HG02763 (cell line): Measurements from ENCODE around the gene PTPN2.
A peak's percentile ranks its signal among the peaks of the same experiment; 100 is the strongest.
"Not testable (repeated sequence)": the region's sequence is repeated elsewhere in the genome, so short reads cannot be mapped to it uniquely, and the experiment has no call there.

Experiments
- ATAC-seq: cut with Tn5 transposase; IDR thresholded peaks from one replicate; pipeline ENCODE4 v1.9.1; 2021; ENCODE audit warnings: mild to moderate bottlenecking, moderate library complexity; ENCODE audit not compliant: unreplicated experiment

PTPN2 gene

GRCh38 chr18:12883684-12884405 lies at the start of gene PTPN2:
Gene PTPN2, minus strand, starts transcription at chr18:12884237. Its CDS starts 96 bp downstream, at chr18:12884141.
- peak; percentile 79 for ATAC-seq

GRCh38 chr18:12933327-12933726 lies 49.3 kb upstream of the PTPN2 start:
- no peak for ATAC-seq

- no peak for ATAC-seq
Observed at GRCh38 chr18:12930908-12931307, 46.9 kb upstream of the PTPN2 start.

- no peak for ATAC-seq
Observed at GRCh38 chr18:12930376-12930775, 46.3 kb upstream of the PTPN2 start.

- no peak for ATAC-seq
Observed at GRCh38 chr18:12929477-12930083, 45.5 kb upstream of the PTPN2 start.

GRCh38 chr18:12928641-12929040 lies 44.6 kb upstream of the PTPN2 start:
- ATAC-seq, result no peak

GRCh38 chr18:12928206-12928605 lies 44.2 kb upstream of the PTPN2 start:
- no peak for ATAC-seq

GRCh38 chr18:12924616-12925015 lies 40.6 kb upstream of the PTPN2 start:
- no peak for ATAC-seq

GRCh38 chr18:12922266-12922665 lies 38.2 kb upstream of the PTPN2 start:
- ATAC-seq, result no peak

GRCh38 chr18:12921178-12921577 lies 37.1 kb upstream of the PTPN2 start:
- no peak for ATAC-seq

- no peak for ATAC-seq
Observed at GRCh38 chr18:12911929-12912703, 28.1 kb upstream of the PTPN2 start.

GRCh38 chr18:12911025-12911928 lies 27.2 kb upstream of the PTPN2 start:
- no peak for ATAC-seq

GRCh38 chr18:12908706-12909105 lies 24.7 kb upstream of the PTPN2 start:
- ATAC-seq, result no peak

- no peak for ATAC-seq
Observed at GRCh38 chr18:12907258-12907925, 23.4 kb upstream of the PTPN2 start.

- ATAC-seq, result no peak
Observed at GRCh38 chr18:12906773-12907172, 22.7 kb upstream of the PTPN2 start.

- no peak for ATAC-seq
Observed at GRCh38 chr18:12906119-12906518, 22.1 kb upstream of the PTPN2 start.

GRCh38 chr18:12904012-12904516 lies 20.0 kb upstream of the PTPN2 start:
- ATAC-seq, result no peak

GRCh38 chr18:12901208-12901607 lies 17.2 kb upstream of the PTPN2 start:
- not testable (repeated sequence) for ATAC-seq

- ATAC-seq, result not testable (repeated sequence)
Observed at GRCh38 chr18:12896784-12897333, 12.8 kb upstream of the PTPN2 start.

GRCh38 chr18:12895626-12896025 lies 11.6 kb upstream of the PTPN2 start:
- ATAC-seq, result no peak
